ENCODE data around the gene GPR42. TPM values are rescaled to one million over a fixed set of nuclear protein-coding genes. Genes with fewer than 3 reads are reported as not detected.

The GPR42 gene
- total RNA-seq, 1 experiment from 2014 or later, result not detected

DNA sequence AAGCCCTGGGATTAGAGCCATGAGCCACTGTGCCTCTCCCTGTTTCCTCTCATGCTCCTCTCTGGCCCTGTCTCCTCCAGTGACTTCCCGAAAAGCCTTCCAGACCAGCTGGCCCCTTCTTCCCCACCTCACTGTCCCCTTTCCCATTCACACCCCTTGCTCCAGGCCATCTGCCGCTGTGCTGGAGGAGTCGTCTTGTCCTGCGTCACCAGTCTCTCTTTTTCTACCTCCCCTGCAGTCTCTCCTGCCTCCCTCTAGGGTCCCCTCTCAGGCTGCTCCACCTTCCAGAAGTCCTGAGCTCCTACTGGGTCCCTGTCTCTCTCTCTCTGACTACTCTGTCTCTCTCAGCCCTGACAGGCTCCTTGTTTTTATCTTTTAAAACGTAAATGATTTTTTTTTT is 28.4 kb upstream of the GPR42 start:
- DNase-seq (ENCODE audit: low spot score), result no peak
- H3K9me3 Mint-ChIP-seq, result no peaks in the 10 kb centered on the region
- no peaks in the 10 kb centered on the region; the same call in 1 of the 2 replicates for H3K27me3 Mint-ChIP-seq (ENCODE audit: low read depth)

More for the DNA sequence above, 28.4 kb upstream of the GPR42 start:
- TF ChIP-seq ZNF317 (CRISPR knock-in tag; IDR thresholded peaks at IDR 0.05; ENCODE audit: borderline replicate concordance, low read depth) (no peak), ELF4 (CRISPR knock-in tag; IDR thresholded peaks at IDR 0.05; ENCODE audit: low read depth) (no peak), IRF2 (CRISPR knock-in tag; IDR thresholded peaks at IDR 0.05; ENCODE audit: borderline replicate concordance, low read depth) (no peak), JAZF1 (CRISPR knock-in tag; IDR thresholded peaks at IDR 0.05) (no peak), NFATC4 (CRISPR knock-in tag; IDR thresholded peaks at IDR 0.05) (no peak), KAT7 (CRISPR knock-in tag; IDR thresholded peaks at IDR 0.05; ENCODE audit: borderline replicate concordance) (no peak), ZNF219 (CRISPR knock-in tag; IDR thresholded peaks at IDR 0.05; ENCODE audit: borderline replicate concordance) (no peak), SOX15 (CRISPR knock-in tag; IDR thresholded peaks at IDR 0.05) (no peak), RORB (CRISPR knock-in tag; IDR thresholded peaks at IDR 0.05) (no peak), FOXP1 (CRISPR knock-in tag; IDR thresholded peaks at IDR 0.05; ENCODE audit: borderline replicate concordance) (no peak)
- TF ChIP-seq, protein P1, sequence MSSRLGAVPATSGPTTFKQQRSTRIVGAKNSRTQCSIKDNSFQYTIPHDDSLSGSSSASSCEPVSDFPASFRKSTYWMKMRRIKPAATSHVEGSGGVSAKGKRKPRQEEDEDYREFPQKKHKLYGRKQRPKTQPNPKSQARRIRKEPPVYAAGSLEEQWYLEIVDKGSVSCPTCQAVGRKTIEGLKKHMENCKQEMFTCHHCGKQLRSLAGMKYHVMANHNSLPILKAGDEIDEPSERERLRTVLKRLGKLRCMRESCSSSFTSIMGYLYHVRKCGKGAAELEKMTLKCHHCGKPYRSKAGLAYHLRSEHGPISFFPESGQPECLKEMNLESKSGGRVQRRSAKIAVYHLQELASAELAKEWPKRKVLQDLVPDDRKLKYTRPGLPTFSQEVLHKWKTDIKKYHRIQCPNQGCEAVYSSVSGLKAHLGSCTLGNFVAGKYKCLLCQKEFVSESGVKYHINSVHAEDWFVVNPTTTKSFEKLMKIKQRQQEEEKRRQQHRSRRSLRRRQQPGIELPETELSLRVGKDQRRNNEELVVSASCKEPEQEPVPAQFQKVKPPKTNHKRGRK (CRISPR knock-in tag; IDR thresholded peaks at IDR 0.05; ENCODE audit: borderline replicate concordance), result no peak
- TF ChIP-seq, protein P2, sequence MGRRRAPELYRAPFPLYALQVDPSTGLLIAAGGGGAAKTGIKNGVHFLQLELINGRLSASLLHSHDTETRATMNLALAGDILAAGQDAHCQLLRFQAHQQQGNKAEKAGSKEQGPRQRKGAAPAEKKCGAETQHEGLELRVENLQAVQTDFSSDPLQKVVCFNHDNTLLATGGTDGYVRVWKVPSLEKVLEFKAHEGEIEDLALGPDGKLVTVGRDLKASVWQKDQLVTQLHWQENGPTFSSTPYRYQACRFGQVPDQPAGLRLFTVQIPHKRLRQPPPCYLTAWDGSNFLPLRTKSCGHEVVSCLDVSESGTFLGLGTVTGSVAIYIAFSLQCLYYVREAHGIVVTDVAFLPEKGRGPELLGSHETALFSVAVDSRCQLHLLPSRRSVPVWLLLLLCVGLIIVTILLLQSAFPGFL (CRISPR knock-in tag; IDR thresholded peaks at IDR 0.05; ENCODE audit: borderline replicate concordance), result no peak
- TF ChIP-seq, protein P3, sequence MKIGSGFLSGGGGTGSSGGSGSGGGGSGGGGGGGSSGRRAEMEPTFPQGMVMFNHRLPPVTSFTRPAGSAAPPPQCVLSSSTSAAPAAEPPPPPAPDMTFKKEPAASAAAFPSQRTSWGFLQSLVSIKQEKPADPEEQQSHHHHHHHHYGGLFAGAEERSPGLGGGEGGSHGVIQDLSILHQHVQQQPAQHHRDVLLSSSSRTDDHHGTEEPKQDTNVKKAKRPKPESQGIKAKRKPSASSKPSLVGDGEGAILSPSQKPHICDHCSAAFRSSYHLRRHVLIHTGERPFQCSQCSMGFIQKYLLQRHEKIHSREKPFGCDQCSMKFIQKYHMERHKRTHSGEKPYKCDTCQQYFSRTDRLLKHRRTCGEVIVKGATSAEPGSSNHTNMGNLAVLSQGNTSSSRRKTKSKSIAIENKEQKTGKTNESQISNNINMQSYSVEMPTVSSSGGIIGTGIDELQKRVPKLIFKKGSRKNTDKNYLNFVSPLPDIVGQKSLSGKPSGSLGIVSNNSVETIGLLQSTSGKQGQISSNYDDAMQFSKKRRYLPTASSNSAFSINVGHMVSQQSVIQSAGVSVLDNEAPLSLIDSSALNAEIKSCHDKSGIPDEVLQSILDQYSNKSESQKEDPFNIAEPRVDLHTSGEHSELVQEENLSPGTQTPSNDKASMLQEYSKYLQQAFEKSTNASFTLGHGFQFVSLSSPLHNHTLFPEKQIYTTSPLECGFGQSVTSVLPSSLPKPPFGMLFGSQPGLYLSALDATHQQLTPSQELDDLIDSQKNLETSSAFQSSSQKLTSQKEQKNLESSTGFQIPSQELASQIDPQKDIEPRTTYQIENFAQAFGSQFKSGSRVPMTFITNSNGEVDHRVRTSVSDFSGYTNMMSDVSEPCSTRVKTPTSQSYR (CRISPR knock-in tag; IDR thresholded peaks at IDR 0.05), result no peak
- TF ChIP-seq, protein P4, sequence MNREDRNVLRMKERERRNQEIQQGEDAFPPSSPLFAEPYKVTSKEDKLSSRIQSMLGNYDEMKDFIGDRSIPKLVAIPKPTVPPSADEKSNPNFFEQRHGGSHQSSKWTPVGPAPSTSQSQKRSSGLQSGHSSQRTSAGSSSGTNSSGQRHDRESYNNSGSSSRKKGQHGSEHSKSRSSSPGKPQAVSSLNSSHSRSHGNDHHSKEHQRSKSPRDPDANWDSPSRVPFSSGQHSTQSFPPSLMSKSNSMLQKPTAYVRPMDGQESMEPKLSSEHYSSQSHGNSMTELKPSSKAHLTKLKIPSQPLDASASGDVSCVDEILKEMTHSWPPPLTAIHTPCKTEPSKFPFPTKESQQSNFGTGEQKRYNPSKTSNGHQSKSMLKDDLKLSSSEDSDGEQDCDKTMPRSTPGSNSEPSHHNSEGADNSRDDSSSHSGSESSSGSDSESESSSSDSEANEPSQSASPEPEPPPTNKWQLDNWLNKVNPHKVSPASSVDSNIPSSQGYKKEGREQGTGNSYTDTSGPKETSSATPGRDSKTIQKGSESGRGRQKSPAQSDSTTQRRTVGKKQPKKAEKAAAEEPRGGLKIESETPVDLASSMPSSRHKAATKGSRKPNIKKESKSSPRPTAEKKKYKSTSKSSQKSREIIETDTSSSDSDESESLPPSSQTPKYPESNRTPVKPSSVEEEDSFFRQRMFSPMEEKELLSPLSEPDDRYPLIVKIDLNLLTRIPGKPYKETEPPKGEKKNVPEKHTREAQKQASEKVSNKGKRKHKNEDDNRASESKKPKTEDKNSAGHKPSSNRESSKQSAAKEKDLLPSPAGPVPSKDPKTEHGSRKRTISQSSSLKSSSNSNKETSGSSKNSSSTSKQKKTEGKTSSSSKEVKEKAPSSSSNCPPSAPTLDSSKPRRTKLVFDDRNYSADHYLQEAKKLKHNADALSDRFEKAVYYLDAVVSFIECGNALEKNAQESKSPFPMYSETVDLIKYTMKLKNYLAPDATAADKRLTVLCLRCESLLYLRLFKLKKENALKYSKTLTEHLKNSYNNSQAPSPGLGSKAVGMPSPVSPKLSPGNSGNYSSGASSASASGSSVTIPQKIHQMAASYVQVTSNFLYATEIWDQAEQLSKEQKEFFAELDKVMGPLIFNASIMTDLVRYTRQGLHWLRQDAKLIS (CRISPR knock-in tag; IDR thresholded peaks at IDR 0.05; ENCODE audit: borderline replicate concordance), result no peak
- TF ChIP-seq, protein P5, sequence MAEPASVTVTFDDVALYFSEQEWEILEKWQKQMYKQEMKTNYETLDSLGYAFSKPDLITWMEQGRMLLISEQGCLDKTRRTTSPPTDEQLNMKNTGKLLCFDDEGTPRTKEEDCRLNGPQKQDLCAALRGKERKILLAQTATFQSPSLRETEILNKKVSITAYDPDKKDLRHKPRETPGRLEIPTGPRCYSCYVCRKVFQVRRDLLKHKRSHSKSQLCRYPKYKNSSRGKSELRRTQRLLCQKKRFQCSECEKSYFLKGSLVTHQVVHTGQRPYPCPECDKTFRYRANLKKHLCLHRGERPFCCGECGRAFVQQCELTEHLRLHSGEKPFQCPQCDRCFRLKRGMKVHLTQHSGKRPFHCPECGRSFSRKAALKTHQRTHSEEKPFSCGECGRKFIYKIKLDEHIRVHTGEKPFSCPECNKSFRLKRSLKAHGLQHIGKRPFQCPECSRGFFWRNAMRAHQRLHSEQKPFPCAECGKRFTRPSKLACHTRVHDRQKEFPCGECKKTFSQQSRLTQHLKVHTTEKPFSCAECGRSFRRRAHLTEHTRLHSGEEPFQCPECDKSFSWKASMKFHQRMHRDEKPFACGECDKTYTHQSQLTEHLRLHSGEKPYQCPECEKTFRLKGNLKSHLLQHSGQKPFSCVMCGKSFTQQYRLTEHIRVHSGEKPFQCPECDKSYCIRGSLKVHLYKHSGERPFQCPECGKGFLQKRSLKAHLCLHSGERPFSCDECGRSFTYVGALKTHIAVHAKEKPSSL (CRISPR knock-in tag; conservative IDR thresholded peaks at IDR 0.05), result no peak
- H3K4me1 Mint-ChIP-seq, result 0 out of 2 replicates have a peak, but pooled peaks cover 2% of the 10 kb centered on the region
- POLR2A ChIA-PET, result interaction anchor here (0.7 kb wide), 1 partner anchor 474 kb away, joined by 3 read pairs; no protein-coding TSS in a partner anchor
- H3K27ac Mint-ChIP-seq, result no peak overlapping the region
- CTCF ChIA-PET, result interaction anchor here (0.6 to 1.6 kb wide), 6 partner anchors 10 to 287 kb away, joined by 3 to 12 read pairs (median 3); no protein-coding TSS in a partner anchor
- H3K4me3 Mint-ChIP-seq, result no peak overlapping the region
- no peaks in the 10 kb centered on the region for H3K36me3 Mint-ChIP-seq
- ATAC-seq, result peak; percentile 52

All from WTC11 (cell line).